Neuronal stem cell (in vitro differentiated cells): ENCODE measurements around the gene GADD45G.
A peak's percentile ranks its signal among the peaks of the same experiment; 100 is the strongest.

Experiments used
- DNase-seq: peaks from one replicate; pipeline ENCODE4 v3.0.0-alpha.2; 2013; ENCODE audit warnings: low spot score
- H2AFZ ChIP-seq: one replicate; pipeline ENCODE4 v1.6.1; 2013; ENCODE audit warnings: mild to moderate bottlenecking, low read length, inconsistent platforms
- H2AK5ac ChIP-seq: 2 replicates; pipeline ENCODE4 v1.6.1; 2013; ENCODE audit warnings: low read depth, mild to moderate bottlenecking, inconsistent platforms, low read length, moderate library complexity, mixed read lengths
- H2BK120ac ChIP-seq: 2 replicates; pipeline ENCODE4 v1.6.1; 2013; ENCODE audit warnings: low read depth, mild to moderate bottlenecking, inconsistent platforms, low read length, moderate library complexity, mixed read lengths
- H2BK12ac ChIP-seq: one replicate; pipeline ENCODE4 v1.6.1; 2013; ENCODE audit warnings: low read length, inconsistent platforms
- H2BK15ac ChIP-seq: 2 replicates; pipeline ENCODE4 v1.6.1; 2013; ENCODE audit warnings: mild to moderate bottlenecking, low read length, inconsistent platforms, mixed read lengths
- H2BK5ac ChIP-seq: one replicate; pipeline ENCODE4 v1.6.1; 2013; ENCODE audit warnings: inconsistent platforms, mild to moderate bottlenecking, low read length, moderate library complexity
- H3K14ac ChIP-seq: one replicate; pipeline ENCODE4 v1.6.1; 2013; ENCODE audit warnings: low read length, inconsistent platforms
- H3K18ac ChIP-seq: 2 replicates; pipeline ENCODE4 v1.6.1; 2013; ENCODE audit warnings: low read length, inconsistent platforms
- H3K23ac ChIP-seq: 2 replicates; pipeline ENCODE4 v1.6.1; 2013; ENCODE audit warnings: low read depth, mild to moderate bottlenecking, mixed read lengths, low read length, inconsistent platforms; ENCODE audit not compliant: poor library complexity
- H3K27ac ChIP-seq: replicated peaks from 3 replicates; pipeline ENCODE4 v1.5.1; 2013; ENCODE audit warnings: low read length, inconsistent platforms
- H3K27me3 ChIP-seq, 3 experiments: 2 replicates each; pipeline ENCODE4 v1.6.1; 2013; ENCODE audit warnings: low read length in 3 of 3, mild to moderate bottlenecking in 2 of 3, inconsistent platforms in 1 of 3, low read depth in 1 of 3, mixed read lengths in 1 of 3, moderate library complexity in 1 of 3; ENCODE audit not compliant: control insufficient read depth in 3 of 3, insufficient read depth in 3 of 3
- H3K36me3 ChIP-seq, 2 donors: replicated peaks in 1 of 2; 2 replicates each; pipeline ENCODE4 v1.6.1; 2013; ENCODE audit warnings: low read length in 2 of 2; ENCODE audit not compliant: control insufficient read depth in 2 of 2, insufficient read depth in 2 of 2
- H3K4ac ChIP-seq: 2 replicates; pipeline ENCODE4 v1.6.1; 2013; ENCODE audit warnings: inconsistent platforms, mild to moderate bottlenecking, low read length, moderate library complexity
- H3K4me1 ChIP-seq, 2 donors: 1 replicate in 1 of 2; 2 replicates in 1 of 2; pipeline ENCODE4 v1.6.1; 2013; ENCODE audit warnings: low read length in 2 of 2, low read depth in 1 of 2; ENCODE audit not compliant: control insufficient read depth in 2 of 2, insufficient read depth in 1 of 2
- H3K4me2 ChIP-seq: one replicate; pipeline ENCODE4 v1.6.1; 2013; ENCODE audit warnings: mild to moderate bottlenecking, low read length, inconsistent platforms; ENCODE audit not compliant: insufficient read depth, poor library complexity, severe bottlenecking
- H3K4me3 ChIP-seq, 2 donors: 2 replicates each; pipeline ENCODE4 v1.5.1; 2013; ENCODE audit warnings: low read length in 2 of 2, mild to moderate bottlenecking in 2 of 2, inconsistent platforms in 1 of 2, moderate library complexity in 1 of 2
- H3K79me1 ChIP-seq: one replicate; pipeline ENCODE4 v1.6.1; 2013; ENCODE audit warnings: low read depth, mild to moderate bottlenecking, inconsistent platforms, low read length, moderate library complexity
- H3K9ac ChIP-seq: one replicate; pipeline ENCODE4 v1.6.1; 2013; ENCODE audit warnings: mild to moderate bottlenecking, low read depth, low read length, inconsistent platforms; ENCODE audit not compliant: poor library complexity
- H3K9me3 ChIP-seq, 2 donors: replicated peaks in 1 of 2; 2 replicates each; pipeline versions ENCODE3 to v1.6.1; 2013; ENCODE audit warnings: low read length in 2 of 2, mild to moderate bottlenecking in 2 of 2, inconsistent platforms in 1 of 2, low read depth in 1 of 2, mixed read lengths in 1 of 2, moderate library complexity in 1 of 2; ENCODE audit not compliant: control insufficient read depth in 2 of 2, insufficient read depth in 1 of 2
- H4K8ac ChIP-seq: one replicate; pipeline ENCODE4 v1.6.1; 2013; ENCODE audit warnings: low read depth, mild to moderate bottlenecking, inconsistent platforms, low read length, moderate library complexity
- H4K91ac ChIP-seq: one replicate; pipeline ENCODE4 v1.6.1; 2013; ENCODE audit warnings: low read length, low read depth, mild to moderate bottlenecking, inconsistent platforms; ENCODE audit not compliant: poor library complexity
- WGBS, 2 donors: extraction: QIAGEN DNeasy Blood & Tissue Kit; methylation state at CpG; one replicate each; pipeline ENCODE4 v1.1.7; 2013; ENCODE audit warnings: missing lambda C conversion rate in 2 of 2, mixed read lengths in 1 of 2; ENCODE audit not compliant: insufficient read length in 2 of 2, insufficient replicate concordance in 1 of 2; ENCODE audit errors: extremely low coverage in 2 of 2; 5-methylcytosine and 5-hydroxymethylcytosine counted together

Gene GADD45G

DNA sequence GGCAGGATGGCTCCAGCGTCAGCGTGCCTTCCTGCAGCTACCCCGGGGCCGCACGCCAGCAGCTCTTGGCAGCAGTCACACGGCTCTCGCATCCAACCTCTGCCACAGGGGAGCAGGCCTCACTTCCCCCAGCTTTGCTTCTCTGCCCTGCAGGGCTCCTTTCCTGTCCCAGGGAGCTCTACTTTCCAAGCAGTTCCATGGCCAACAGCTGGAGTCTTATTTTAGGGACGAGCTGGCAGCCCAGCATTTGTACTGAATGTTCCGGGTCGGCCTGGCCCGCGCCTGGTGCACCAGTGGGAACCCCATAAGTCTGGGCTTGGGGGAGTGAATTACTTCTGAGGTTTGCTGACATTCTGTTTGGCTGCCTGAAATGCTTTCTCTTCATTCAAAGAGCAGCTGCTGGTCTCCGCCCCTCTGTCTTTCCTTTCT lies 34.6 kb downstream of the GADD45G start:
- no peak overlapping the region for H3K4ac ChIP-seq
- H4K8ac ChIP-seq: no peak overlapping the region
- no peaks in the 10 kb centered on the region for H3K79me1 ChIP-seq
- peaks cover 0 to 13% of the 10 kb centered on the region in 2 donors for H3K4me1 ChIP-seq
- no peak overlapping the region for H3K14ac ChIP-seq
- H3K23ac ChIP-seq: no peak overlapping the region
- H3K9ac ChIP-seq: no peak overlapping the region
- no peak overlapping the region for H2AFZ ChIP-seq
- no peak for DNase-seq
- H3K27me3 ChIP-seq: peaks cover 0 to 38% (median 0%) of the 10 kb centered on the region in 3 experiments
- H3K9me3 ChIP-seq: no peaks in the 10 kb centered on the region
- no peak overlapping the region for H2BK12ac ChIP-seq
- no peak overlapping the region for H2BK15ac ChIP-seq
- peak overlapping the region; percentile 54 for H3K18ac ChIP-seq
- no peak overlapping the region for H4K91ac ChIP-seq
- H3K27ac ChIP-seq: no peak overlapping the region
- H3K4me2 ChIP-seq: no peak overlapping the region
- no peak overlapping the region for H2BK120ac ChIP-seq
- H3K36me3 ChIP-seq: no peaks in the 10 kb centered on the region
- H3K4me3 ChIP-seq: no peak overlapping the region
- no peak overlapping the region for H2AK5ac ChIP-seq
- no CpG with 5 or more reads among the region's 13 CpGs for WGBS, 2 donors
- H2BK5ac ChIP-seq: no peak overlapping the region

DNA sequence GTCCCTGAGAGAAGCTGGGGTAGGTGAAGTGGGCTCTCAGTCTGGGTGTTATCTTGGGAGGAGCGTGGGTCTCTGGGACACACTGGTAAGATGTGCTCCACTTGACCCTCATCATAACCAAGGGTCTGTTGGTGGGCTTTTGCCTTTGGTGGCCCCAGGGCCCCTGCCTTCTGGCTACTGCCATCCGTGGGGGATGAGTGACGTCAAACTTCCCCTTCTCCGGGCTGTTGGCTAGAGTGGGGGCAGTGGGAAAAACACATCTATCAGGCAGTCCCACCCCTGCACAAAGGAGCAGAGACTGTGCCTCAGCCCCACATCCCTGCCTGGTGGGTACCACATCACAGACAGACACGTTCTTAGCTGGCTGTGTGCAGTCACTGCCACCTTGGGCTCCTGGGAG lies 35.1 kb downstream of the GADD45G start:
- Histone ChIP-seq H3K4me1 (peaks cover 0 to 13% of the 10 kb centered on the region in 2 donors), H3K14ac (peak overlapping the region; percentile 82), H3K23ac (peak overlapping the region; percentile 63), H2BK120ac (peak overlapping the region; percentile 36), H2AK5ac (peak overlapping the region; percentile 69), H3K4me2 (no peak overlapping the region), H3K4me3 (no peak overlapping the region), H3K27me3 (peaks cover 0 to 41% (median 0%) of the 10 kb centered on the region in 3 experiments), H3K27ac (no peak overlapping the region), H2BK12ac (peak overlapping the region; percentile 46), H4K8ac (no peak overlapping the region), H2AFZ (no peak overlapping the region), H2BK15ac (peak overlapping the region; percentile 78), H3K4ac (no peak overlapping the region), H3K18ac (peak overlapping the region; percentile 40), H2BK5ac (no peak overlapping the region), H3K79me1 (no peaks in the 10 kb centered on the region), H3K36me3 (no peaks in the 10 kb centered on the region), H4K91ac (peak overlapping the region; percentile 13), H3K9ac (no peak overlapping the region), H3K9me3 (no peaks in the 10 kb centered on the region)
- DNase-seq: no peak
- WGBS, 2 donors: no CpG with 5 or more reads among the region's 5 CpGs

- H3K23ac ChIP-seq: peak overlapping the region; percentile 63
- H3K79me1 ChIP-seq: no peaks in the 10 kb centered on the region
- H3K18ac ChIP-seq: peak overlapping the region; percentile 92
- H3K14ac ChIP-seq: peak overlapping the region; percentile 82
- H2BK12ac ChIP-seq: peak overlapping the region; percentile 46
- peaks cover 0 to 37% (median 0%) of the 10 kb centered on the region in 3 experiments for H3K27me3 ChIP-seq
- H4K8ac ChIP-seq: no peak overlapping the region
- H3K4me2 ChIP-seq: no peak overlapping the region
- peak overlapping the region; percentile 36 for H2BK120ac ChIP-seq
- H3K36me3 ChIP-seq: no peaks in the 10 kb centered on the region
- H3K4me3 ChIP-seq: no peak overlapping the region
- H2BK15ac ChIP-seq: peak overlapping the region; percentile 78
- H3K4ac ChIP-seq: no peak overlapping the region
- no peak overlapping the region for H2AFZ ChIP-seq
- peak overlapping the region; percentile 3 for H3K9ac ChIP-seq
- DNase-seq: no peak
- H3K9me3 ChIP-seq: no peaks in the 10 kb centered on the region
- WGBS, 2 donors: no CpG with 5 or more reads among the region's 11 CpGs
- H3K4me1 ChIP-seq: peaks cover 0 to 10% of the 10 kb centered on the region in 2 donors
- H3K27ac ChIP-seq: no peak overlapping the region
- peak overlapping the region; percentile 13 for H4K91ac ChIP-seq
- H2AK5ac ChIP-seq: peak overlapping the region; percentile 69
- H2BK5ac ChIP-seq: no peak overlapping the region
Measured at GRCh38 chr9:89640361-89640760, 35.5 kb downstream of the GADD45G start.

- Histone ChIP-seq H3K36me3 (no peaks in the 10 kb centered on the region), H3K4me3 (no peak overlapping the region), H3K4me1 (peaks cover 0 to 10% of the 10 kb centered on the region in 2 donors), H3K4ac (no peak overlapping the region), H4K8ac (no peak overlapping the region), H3K14ac (no peak overlapping the region), H2BK15ac (peak overlapping the region; percentile 78), H2BK120ac (peak overlapping the region; percentile 42), H2AK5ac (no peak overlapping the region), H3K9me3 (no peaks in the 10 kb centered on the region), H3K9ac (no peak overlapping the region), H2BK5ac (no peak overlapping the region), H3K23ac (peak overlapping the region; percentile 16), H2BK12ac (no peak overlapping the region), H3K18ac (peak overlapping the region; percentile 92), H2AFZ (no peak overlapping the region), H3K4me2 (no peak overlapping the region), H3K27ac (no peak overlapping the region), H3K27me3 (peaks cover 0 to 36% (median 0%) of the 10 kb centered on the region in 3 experiments), H3K79me1 (no peaks in the 10 kb centered on the region), H4K91ac (peak overlapping the region; percentile 5)
- DNase-seq: no peak
- WGBS, 2 donors: no CpG with 5 or more reads among the region's 8 CpGs
Measured at GRCh38 chr9:89640801-89641200, 36.0 kb downstream of the GADD45G start.
